ENCODE measurements around the gene WFDC5.

DNA sequence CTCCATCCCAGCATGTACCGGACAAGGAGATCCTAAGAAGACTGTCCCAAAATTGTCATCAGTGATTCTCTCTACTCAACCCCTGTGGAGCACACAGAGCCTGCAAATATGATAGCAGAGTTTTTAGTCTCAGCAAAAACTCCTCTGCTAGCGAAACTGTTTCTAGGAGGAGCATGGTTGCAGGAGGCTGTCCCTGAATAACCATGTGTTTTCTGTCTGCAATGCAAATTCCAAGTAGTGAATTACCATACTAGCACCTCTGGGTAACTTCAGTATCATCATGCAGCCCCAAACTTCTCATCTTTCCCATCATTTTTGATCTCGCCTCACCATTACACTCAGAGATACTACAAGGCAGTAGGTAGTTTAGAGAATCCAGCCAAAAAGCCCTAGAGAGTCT lies 34.1 kb upstream of the WFDC5 start:
- TF ChIP-seq, protein P1, sequence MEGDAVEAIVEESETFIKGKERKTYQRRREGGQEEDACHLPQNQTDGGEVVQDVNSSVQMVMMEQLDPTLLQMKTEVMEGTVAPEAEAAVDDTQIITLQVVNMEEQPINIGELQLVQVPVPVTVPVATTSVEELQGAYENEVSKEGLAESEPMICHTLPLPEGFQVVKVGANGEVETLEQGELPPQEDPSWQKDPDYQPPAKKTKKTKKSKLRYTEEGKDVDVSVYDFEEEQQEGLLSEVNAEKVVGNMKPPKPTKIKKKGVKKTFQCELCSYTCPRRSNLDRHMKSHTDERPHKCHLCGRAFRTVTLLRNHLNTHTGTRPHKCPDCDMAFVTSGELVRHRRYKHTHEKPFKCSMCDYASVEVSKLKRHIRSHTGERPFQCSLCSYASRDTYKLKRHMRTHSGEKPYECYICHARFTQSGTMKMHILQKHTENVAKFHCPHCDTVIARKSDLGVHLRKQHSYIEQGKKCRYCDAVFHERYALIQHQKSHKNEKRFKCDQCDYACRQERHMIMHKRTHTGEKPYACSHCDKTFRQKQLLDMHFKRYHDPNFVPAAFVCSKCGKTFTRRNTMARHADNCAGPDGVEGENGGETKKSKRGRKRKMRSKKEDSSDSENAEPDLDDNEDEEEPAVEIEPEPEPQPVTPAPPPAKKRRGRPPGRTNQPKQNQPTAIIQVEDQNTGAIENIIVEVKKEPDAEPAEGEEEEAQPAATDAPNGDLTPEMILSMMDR (conservative IDR thresholded peaks at IDR 0.05): no peak
- no peak for TF ChIP-seq ZFX (IDR thresholded peaks at IDR 0.05)

All from C4-2B (cell line).